Measurements from ENCODE around the gene GALK1.

GRCh38 chr17:75808549-75808904 is 43.5 kb upstream of the GALK1 start:
- TF ChIP-seq POLR2A (IDR thresholded peaks at IDR 0.05) (no peak), CTCF (IDR thresholded peaks at IDR 0.05) (no peak)

Measured in Peyer's patch (tissue), 4 donors.